ENCODE measurements around the gene PCDHA11.

PCDHA11 gene

GRCh38 chr5:140857177-140857986 is 11.4 kb upstream of the PCDHA11 start:
- CTCF ChIA-PET, result no interaction called here
- no peak for DNase-seq (ENCODE audit: extremely low spot score)
- POLR2A ChIA-PET, result no interaction called here

DNA sequence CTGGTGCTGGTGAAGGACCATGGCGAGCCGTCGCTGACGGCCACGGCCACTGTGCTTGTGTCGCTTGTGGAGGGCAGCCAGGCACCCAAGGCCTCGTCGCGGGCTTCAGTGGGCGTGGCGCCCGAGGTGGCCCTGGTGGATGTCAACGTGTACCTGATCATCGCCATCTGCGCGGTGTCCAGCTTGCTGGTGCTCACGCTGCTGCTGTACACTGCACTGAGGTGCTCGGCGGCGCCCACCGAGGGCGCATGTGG is 10.8 kb upstream of the PCDHA11 start:
- no peak for TF ChIP-seq CTCF (IDR thresholded peaks at IDR 0.05; ENCODE audit: control extremely low read depth, extremely low read depth, low read depth, missing control alignments)
- ChIA-PET POLR2A (no interaction called here), CTCF (no interaction called here)
- DNase-seq (ENCODE audit: extremely low spot score), result no peak

More at GRCh38 chr5:140857177-140857986, 11.4 kb upstream of the PCDHA11 start:
- TF ChIP-seq CTCF (IDR thresholded peaks at IDR 0.05; ENCODE audit: control extremely low read depth, extremely low read depth, low read depth, missing control alignments), result no peak

- no peak for DNase-seq (ENCODE audit: extremely low spot score)
- POLR2A ChIA-PET, result no interaction called here
- CTCF ChIA-PET, result no interaction called here
- no peak for TF ChIP-seq CTCF (IDR thresholded peaks at IDR 0.05; ENCODE audit: control extremely low read depth, extremely low read depth, low read depth, missing control alignments)
Measured at GRCh38 chr5:140862441-140863295, 6.1 kb upstream of the PCDHA11 start.

DNA sequence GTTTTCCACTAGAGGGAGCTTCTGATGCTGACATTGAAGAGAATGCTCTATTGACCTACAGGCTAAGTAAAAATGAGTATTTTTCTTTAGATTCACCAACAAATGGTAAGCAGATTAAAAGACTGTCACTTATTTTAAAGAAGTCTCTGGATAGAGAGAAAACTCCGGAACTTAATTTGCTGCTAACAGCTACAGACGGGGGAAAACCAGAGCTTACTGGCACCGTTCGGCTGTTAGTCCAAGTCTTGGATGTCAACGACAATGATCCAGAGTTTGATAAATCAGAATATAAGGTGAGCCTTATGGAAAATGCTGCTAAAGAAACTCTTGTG is 764 bp downstream of the PCDHA11 start:
- DNase-seq (ENCODE audit: extremely low spot score), result no peak
- CTCF ChIA-PET, result no interaction called here
- no peak for TF ChIP-seq CTCF (IDR thresholded peaks at IDR 0.05; ENCODE audit: control extremely low read depth, extremely low read depth, low read depth, missing control alignments)
- POLR2A ChIA-PET, result no interaction called here

DNA sequence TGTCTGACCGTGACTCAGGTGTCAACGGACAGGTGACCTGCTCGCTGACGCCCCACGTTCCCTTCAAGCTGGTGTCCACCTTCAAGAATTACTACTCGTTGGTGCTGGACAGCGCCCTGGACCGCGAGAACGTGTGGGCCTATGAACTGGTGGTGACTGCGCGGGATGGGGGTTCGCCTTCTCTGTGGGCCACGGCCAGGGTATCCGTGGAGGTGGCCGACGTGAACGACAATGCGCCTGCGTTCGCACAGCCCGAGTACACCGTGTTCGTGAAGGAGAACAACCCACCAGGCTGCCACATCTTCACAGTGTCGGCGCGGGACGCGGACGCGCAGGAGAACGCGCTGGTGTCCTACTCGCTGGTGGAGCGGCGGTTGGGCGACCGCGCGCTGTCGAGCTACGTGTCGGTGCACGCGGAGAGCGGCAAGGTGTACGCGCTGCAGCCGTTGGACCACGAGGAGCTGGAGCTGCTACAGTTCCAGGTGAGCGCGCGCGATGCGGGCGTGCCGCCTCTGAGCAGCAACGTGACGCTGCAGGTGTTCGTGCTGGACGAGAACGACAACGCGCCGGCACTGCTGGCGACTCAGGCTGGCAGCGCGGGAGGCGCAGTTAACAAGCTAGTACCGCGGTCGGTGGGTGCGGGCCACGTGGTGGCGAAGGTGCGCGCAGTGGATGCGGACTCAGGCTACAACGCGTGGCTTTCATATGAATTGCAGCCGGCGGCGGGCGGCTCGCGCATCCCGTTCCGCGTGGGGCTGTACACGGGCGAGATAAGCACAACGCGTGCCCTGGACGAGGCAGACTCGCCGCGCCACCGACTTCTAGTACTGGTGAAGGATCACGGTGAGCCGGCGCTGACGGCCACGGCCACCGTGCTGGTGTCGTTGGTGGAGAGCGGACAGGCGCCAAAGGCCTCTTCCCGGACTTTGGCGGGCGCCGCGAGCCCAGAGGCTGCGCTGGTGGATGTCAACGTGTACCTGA is 1.8 kb downstream of the PCDHA11 start:
- no peak for TF ChIP-seq CTCF (IDR thresholded peaks at IDR 0.05; ENCODE audit: control extremely low read depth, extremely low read depth, low read depth, missing control alignments)
- POLR2A ChIA-PET, result no interaction called here
- CTCF ChIA-PET, result no interaction called here
- no peak for DNase-seq (ENCODE audit: extremely low spot score)

Data from GM10248 (cell line).